ENCODE measurements around the gene TMEM92. TPM values are rescaled to one million over a fixed set of nuclear protein-coding genes. Genes with fewer than 3 reads are reported as not detected.

The TMEM92 gene
- total RNA-seq, 1 experiment from 2014 or later = 14.8 TPM

GRCh38 chr17:50248255-50248654, 26.0 kb upstream of the TMEM92 start:
- ChIA-PET CTCF (no interaction called here), POLR2A (no interaction called here)
- H3K36me3 Mint-ChIP-seq (ENCODE audit: insufficient read depth, unreplicated experiment) = no peaks in the 10 kb centered on the region
- no peaks in the 10 kb centered on the region for H3K36me3 ChIP-seq (ENCODE audit: control insufficient read depth, insufficient read depth, low read length)
- BruUV-seq (replicated peaks) = no TSS peak
- H3K27ac Mint-ChIP-seq (ENCODE audit: unreplicated experiment) = no peak overlapping the region
- H3K4me3 Mint-ChIP-seq (ENCODE audit: unreplicated experiment) = no peak overlapping the region
- no peak for DNase-seq
- TF ChIP-seq CTCF (IDR thresholded peaks at IDR 0.05; ENCODE audit: insufficient read depth in 1 of 2, low read depth in 1 of 2, low read length in 1 of 2, severe bottlenecking in 1 of 2, unreplicated experiment in 1 of 2) = no peak
- H3K9me3 ChIP-seq = peaks cover 15% of the 10 kb centered on the region
- H3K27me3 Mint-ChIP-seq (ENCODE audit: insufficient read depth, unreplicated experiment) = no peaks in the 10 kb centered on the region
- intact Hi-C loops (cut with micrococcal nuclease; ENCODE audit: unreplicated experiment) = no loop called here
- no peak overlapping the region for H3K4me3 ChIP-seq (ENCODE audit: low read depth, low read length)
- peaks cover 6% of the 10 kb centered on the region for H3K4me1 Mint-ChIP-seq (ENCODE audit: low read depth, unreplicated experiment)
- peaks cover 27% of the 10 kb centered on the region for H3K9me3 Mint-ChIP-seq (ENCODE audit: unreplicated experiment)
- 0 out of 2 replicates have a peak, but pooled peaks cover 6% of the 10 kb centered on the region for H3K4me1 ChIP-seq
- H3K27me3 ChIP-seq (replicated peaks; ENCODE audit: control insufficient read depth, insufficient read depth, low read length) = no peaks in the 10 kb centered on the region

DNA sequence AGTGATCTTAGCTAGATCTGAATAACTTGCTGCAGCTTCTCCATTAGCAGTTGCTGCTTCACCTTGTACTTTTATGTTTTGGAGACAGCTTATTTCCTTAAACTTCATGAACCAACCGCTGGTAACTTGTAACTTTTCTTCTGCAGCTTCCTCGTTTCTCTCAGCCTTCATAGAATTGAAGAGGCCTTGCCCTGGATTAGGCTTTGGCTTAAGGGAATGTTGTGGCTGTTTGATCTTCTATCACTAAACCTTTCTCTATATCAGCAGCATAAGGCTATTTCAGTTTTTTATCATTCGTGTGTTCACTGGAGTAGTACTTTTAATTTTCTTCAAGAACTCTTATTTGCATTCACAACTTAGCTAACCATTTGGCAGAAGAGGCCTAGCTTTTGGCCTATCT, 21.5 kb upstream of the TMEM92 start:
- no peak for TF ChIP-seq CTCF (IDR thresholded peaks at IDR 0.05; ENCODE audit: insufficient read depth in 1 of 2, low read depth in 1 of 2, low read length in 1 of 2, severe bottlenecking in 1 of 2, unreplicated experiment in 1 of 2)
- CTCF ChIA-PET = interaction anchor here (0.7 to 0.9 kb wide), 2 partner anchors 22 to 24 kb away, joined by 3 to 6 read pairs; partner anchors contain the start of gene TMEM92
- H3K27me3 ChIP-seq (replicated peaks; ENCODE audit: control insufficient read depth, insufficient read depth, low read length) = no peaks in the 10 kb centered on the region
- H3K9me3 ChIP-seq = peaks cover 9% of the 10 kb centered on the region
- POLR2A ChIA-PET = interaction anchor here (0.6 kb wide), 1 partner anchor 16 kb away, joined by 3 read pairs; no protein-coding TSS in a partner anchor
- intact Hi-C loops (cut with micrococcal nuclease; ENCODE audit: unreplicated experiment) = no loop called here
- Mint-ChIP-seq H3K36me3 (ENCODE audit: insufficient read depth, unreplicated experiment) (no peaks in the 10 kb centered on the region), H3K27ac (ENCODE audit: unreplicated experiment) (no peak overlapping the region), H3K27me3 (ENCODE audit: insufficient read depth, unreplicated experiment) (peaks cover 2% of the 10 kb centered on the region), H3K4me1 (ENCODE audit: low read depth, unreplicated experiment) (peaks cover 7% of the 10 kb centered on the region), H3K9me3 (ENCODE audit: unreplicated experiment) (peaks cover 18% of the 10 kb centered on the region), H3K4me3 (ENCODE audit: unreplicated experiment) (no peak overlapping the region)
- no peaks in the 10 kb centered on the region for H3K36me3 ChIP-seq (ENCODE audit: control insufficient read depth, insufficient read depth, low read length)
- BruUV-seq (replicated peaks) = no TSS peak
- H3K4me3 ChIP-seq (ENCODE audit: low read depth, low read length) = no peak overlapping the region
- DNase-seq = no peak
- H3K4me1 ChIP-seq = 0 out of 2 replicates have a peak, but pooled peaks cover 11% of the 10 kb centered on the region

- ChIA-PET CTCF (interaction anchor here (0.6 to 1.2 kb wide), 2 partner anchors 33 to 58 kb away, joined by 3 to 5 read pairs; no protein-coding TSS in a partner anchor), POLR2A (no interaction called here)
- H3K27ac Mint-ChIP-seq (ENCODE audit: unreplicated experiment) = no peak overlapping the region
- no peak overlapping the region for H3K4me3 Mint-ChIP-seq (ENCODE audit: unreplicated experiment)
- H3K27me3 ChIP-seq (replicated peaks; ENCODE audit: control insufficient read depth, insufficient read depth, low read length) = no peaks in the 10 kb centered on the region
- DNase-seq = peak in 1 of 2 experiments; percentile 36
- H3K9me3 ChIP-seq = no peaks in the 10 kb centered on the region
- peaks cover 7% of the 10 kb centered on the region for H3K4me1 Mint-ChIP-seq (ENCODE audit: low read depth, unreplicated experiment)
- H3K4me1 ChIP-seq = 0 out of 2 replicates have a peak, but pooled peaks cover 11% of the 10 kb centered on the region
- no peaks in the 10 kb centered on the region for H3K9me3 Mint-ChIP-seq (ENCODE audit: unreplicated experiment)
- no peaks in the 10 kb centered on the region for H3K36me3 ChIP-seq (ENCODE audit: control insufficient read depth, insufficient read depth, low read length)
- intact Hi-C loops (cut with micrococcal nuclease; ENCODE audit: unreplicated experiment) = no loop called here
- H3K27me3 Mint-ChIP-seq (ENCODE audit: insufficient read depth, unreplicated experiment) = peaks cover 2% of the 10 kb centered on the region
- BruUV-seq (replicated peaks) = no TSS peak
- H3K36me3 Mint-ChIP-seq (ENCODE audit: insufficient read depth, unreplicated experiment) = no peaks in the 10 kb centered on the region
- no peak for TF ChIP-seq CTCF (IDR thresholded peaks at IDR 0.05; ENCODE audit: insufficient read depth in 1 of 2, low read depth in 1 of 2, low read length in 1 of 2, severe bottlenecking in 1 of 2, unreplicated experiment in 1 of 2)
- no peak overlapping the region for H3K4me3 ChIP-seq (ENCODE audit: low read depth, low read length)
Measured at GRCh38 chr17:50255766-50256635, 18.3 kb upstream of the TMEM92 start.

All from Caco-2 (cell line).